Right ventricle myocardium inferior (tissue), 1 donor: ENCODE measurements around the gene SZT2. TPM values are rescaled to one million over a fixed set of nuclear protein-coding genes. Genes with fewer than 3 reads are reported as not detected.
"Not testable (repeated sequence)": the region's sequence is repeated elsewhere in the genome, so short reads cannot be mapped to it uniquely, and the experiment has no call there.

ENCODE experiments used
- ATAC-seq: fragments of 200-7000 bp; cut with Tn5 transposase; one replicate; pipeline ENCODE4 v1.9.1; 2020; ENCODE audit warnings: mild to moderate bottlenecking, moderate library complexity
- DNase-seq: peaks from one replicate; pipeline ENCODE4 v3.0.0; 2021; ENCODE audit errors: missing footprints
- intact Hi-C: fragments of 100-400 bp; cut with DNase I; formaldehyde crosslinking; loops from one replicate; pipeline ENCODE4 v1.11.0; 2022
- total RNA-seq: library from RNA; stranded (reverse); fragmentation: NEBNext Ultra II Directional; extraction: Animal tissue kit (Norgen Biotek cat#: 25700); gene quantifications from one replicate; pipeline ENCODE4 v1.2.1, GENCODE V29; 2021
- donor health status: DM: no; HTN: yes; CAD: no; lungs with severe emphysema.

SZT2 gene
- total RNA-seq, 1 donor from 2014 or later, result 22.5 TPM

GRCh38 chr1:43446881-43447835, 57.5 kb downstream of the SZT2 start:
- intact Hi-C loops, result no loop called here
- DNase-seq (no peak), ATAC-seq (no peak)

GRCh38 chr1:43447891-43448708, 58.4 kb downstream of the SZT2 start:
- intact Hi-C loops, result no loop called here
- DNase-seq (no peak), ATAC-seq (peak; percentile 17)

- DNase-seq, result no peak
- ATAC-seq, result no peak
- intact Hi-C loops, result no loop called here
These were observed 59.4 kb downstream of the SZT2 start for GRCh38 chr1:43448955-43449707.

GRCh38 chr1:43449708-43450069, 60.0 kb downstream of the SZT2 start:
- ATAC-seq (no peak), DNase-seq (no peak)
- intact Hi-C loops, result loop anchor here (10.0 kb wide), 1 partner anchor 225 kb away; no protein-coding TSS in a partner anchor

GRCh38 chr1:43450251-43450941, 60.7 kb downstream of the SZT2 start:
- intact Hi-C loops, result loop anchor here (10.0 kb wide), 1 partner anchor 224 kb away; no protein-coding TSS in a partner anchor
- DNase-seq, result no peak

GRCh38 chr1:43451157-43451591, 61.5 kb downstream of the SZT2 start:
- intact Hi-C loops, result loop anchor here (10.0 kb wide), 1 partner anchor 224 kb away; no protein-coding TSS in a partner anchor
- DNase-seq (no peak), ATAC-seq (no peak)

More at GRCh38 chr1:43450251-43450941, 60.7 kb downstream of the SZT2 start:
- no peak for ATAC-seq

GRCh38 chr1:43451701-43452532, 62.2 kb downstream of the SZT2 start:
- intact Hi-C loops, result loop anchor here (10.0 kb wide), 1 partner anchor 223 kb away; no protein-coding TSS in a partner anchor
- DNase-seq (no peak), ATAC-seq (no peak)

- no peak for DNase-seq
- peak; percentile 5 for ATAC-seq
- intact Hi-C loops, result loop anchor here (10.0 kb wide), 1 partner anchor 222 kb away; no protein-coding TSS in a partner anchor
These were observed 63.2 kb downstream of the SZT2 start for GRCh38 chr1:43452789-43453441.

GRCh38 chr1:43453442-43454269, 64.0 kb downstream of the SZT2 start, which contains the start of gene HYI:
HYI (minus strand) TSS chr1:43453931; CDS start chr1:43453793, 138 bp downstream.
- intact Hi-C loops, result loop anchor here (10.0 kb wide), 1 partner anchor 221 kb away; no protein-coding TSS in a partner anchor
- DNase-seq, result peak; percentile 92
- ATAC-seq, result peak; percentile 72

- intact Hi-C loops, result loop anchor here (10.0 kb wide), 1 partner anchor 220 kb away; no protein-coding TSS in a partner anchor
- DNase-seq, result peak; percentile 81
- ATAC-seq, result peak; percentile 88
These were observed 64.7 kb downstream of the SZT2 start for GRCh38 chr1:43454270-43455011.

- intact Hi-C loops, result loop anchor here (10.0 kb wide), 1 partner anchor 219 kb away; no protein-coding TSS in a partner anchor
- ATAC-seq, result no peak
- DNase-seq, result no peak
These were observed 65.7 kb downstream of the SZT2 start for GRCh38 chr1:43455213-43455889.

GRCh38 chr1:43458379-43458778, 68.7 kb downstream of the SZT2 start:
- not testable (repeated sequence) for DNase-seq, ATAC-seq
- intact Hi-C loops, result loop anchor here (10.0 kb wide), 1 partner anchor 216 kb away; no protein-coding TSS in a partner anchor

- intact Hi-C loops, result no loop called here
- DNase-seq (no peak), ATAC-seq (no peak)
These were observed 71.4 kb downstream of the SZT2 start for GRCh38 chr1:43460988-43461693.

- DNase-seq (no peak), ATAC-seq (no peak)
- intact Hi-C loops, result no loop called here
These were observed 73.8 kb downstream of the SZT2 start for GRCh38 chr1:43463479-43463878.
